Prostate gland (tissue), 2 donors: Measurements from ENCODE around the gene GNB1.

ENCODE experiments used
- CTCF ChIP-seq, 4 experiments: fragments of 200-600 bp in 2 of 4; fragments of 450-650 bp in 2 of 4; sonication (generic) in 2 of 4; IDR thresholded peaks; 1 replicate in 3 of 4; 2 replicates in 1 of 4; pipeline ENCODE4 v1.5.1; 2016 to 2019; ENCODE audit warnings: antibody characterized with exemption in 4 of 4, mild to moderate bottlenecking in 2 of 4, moderate library complexity in 2 of 4
- POLR2A ChIP-seq: fragments of 450-650 bp; IDR thresholded peaks from one replicate; pipeline ENCODE4 v1.6.1; 2016; ENCODE audit warnings: antibody characterized with exemption, mild to moderate bottlenecking
- POLR2AphosphoS5 ChIP-seq: sonication (generic); formaldehyde crosslinking; IDR thresholded peaks from one replicate; pipeline ENCODE4 v1.6.1; 2017; ENCODE audit warnings: antibody characterized with exemption

GRCh38 chr1:1817221-1817620, 73.7 kb downstream of the GNB1 start:
- TF ChIP-seq CTCF (IDR thresholded peaks at IDR 0.05) (no peak), POLR2A (no peak), POLR2AphosphoS5 (no peak)
